OCI-LY1 (cell line): ENCODE results near the gene ENTR1.
"Not testable (repeated sequence)": the region's sequence is repeated elsewhere in the genome, so short reads cannot be mapped to it uniquely, and the experiment has no call there.

Source experiments
- EZH2 ChIP-seq: fragments of 200-600 bp; sonication (generic), shearing (Covaris generic); IDR thresholded peaks from 2 replicates; pipeline ENCODE4 v1.8.0; 2017; ENCODE audit warnings: borderline replicate concordance, mixed run types, mild to moderate bottlenecking, antibody characterized with exemption, low read length, moderate library complexity, mixed read lengths
- TF ChIP-seq, protein P1 (sequence below): fragments of 200-600 bp; sonication (generic), shearing (Covaris generic); IDR thresholded peaks from 2 replicates; pipeline ENCODE4 v1.5.1; 2017; ENCODE audit warnings: mild to moderate bottlenecking, antibody characterized with exemption, low read length, moderate library complexity, mixed read lengths

GRCh38 chr9:136405904-136406303, 4.5 kb downstream of the ENTR1 start:
- TF ChIP-seq, protein P1, sequence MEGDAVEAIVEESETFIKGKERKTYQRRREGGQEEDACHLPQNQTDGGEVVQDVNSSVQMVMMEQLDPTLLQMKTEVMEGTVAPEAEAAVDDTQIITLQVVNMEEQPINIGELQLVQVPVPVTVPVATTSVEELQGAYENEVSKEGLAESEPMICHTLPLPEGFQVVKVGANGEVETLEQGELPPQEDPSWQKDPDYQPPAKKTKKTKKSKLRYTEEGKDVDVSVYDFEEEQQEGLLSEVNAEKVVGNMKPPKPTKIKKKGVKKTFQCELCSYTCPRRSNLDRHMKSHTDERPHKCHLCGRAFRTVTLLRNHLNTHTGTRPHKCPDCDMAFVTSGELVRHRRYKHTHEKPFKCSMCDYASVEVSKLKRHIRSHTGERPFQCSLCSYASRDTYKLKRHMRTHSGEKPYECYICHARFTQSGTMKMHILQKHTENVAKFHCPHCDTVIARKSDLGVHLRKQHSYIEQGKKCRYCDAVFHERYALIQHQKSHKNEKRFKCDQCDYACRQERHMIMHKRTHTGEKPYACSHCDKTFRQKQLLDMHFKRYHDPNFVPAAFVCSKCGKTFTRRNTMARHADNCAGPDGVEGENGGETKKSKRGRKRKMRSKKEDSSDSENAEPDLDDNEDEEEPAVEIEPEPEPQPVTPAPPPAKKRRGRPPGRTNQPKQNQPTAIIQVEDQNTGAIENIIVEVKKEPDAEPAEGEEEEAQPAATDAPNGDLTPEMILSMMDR = not testable (repeated sequence)
- not testable (repeated sequence) for TF ChIP-seq EZH2
